Measurements from ENCODE around the gene TMBIM4. TPM values are rescaled to one million over a fixed set of nuclear protein-coding genes. Genes with fewer than 3 reads are reported as not detected.

Gene TMBIM4
- total RNA-seq, 1 donor = 94.1 TPM

Other genes starting within 250 kb of the TMBIM4 start
- gene LLPH, start 39.2 kb downstream of the TMBIM4 start, total RNA-seq = 4.7 and 5.1 TPM in 2 replicates
- 3.6 and 4.4 TPM in 2 replicates for gene IRAK3, start 19.2 kb upstream of the TMBIM4 start, total RNA-seq
- gene HELB, start 132.5 kb upstream of the TMBIM4 start, total RNA-seq = 2.2 and 3.2 TPM in 2 replicates

All from osteoblast (primary cell).